PFSK-1 (cell line): ENCODE measurements around the gene GP2.

Source experiments
- POLR2AphosphoS5 ChIP-seq: IDR thresholded peaks from 2 replicates; pipeline ENCODE4 v1.6.1; 2012; ENCODE audit warnings: low read depth, mild to moderate bottlenecking, control low read depth, low read length, moderate library complexity
- SIN3A ChIP-seq: IDR thresholded peaks from 2 replicates; pipeline ENCODE4 v1.6.1; 2012; ENCODE audit warnings: mild to moderate bottlenecking, low read length, moderate library complexity, borderline replicate concordance; ENCODE audit not compliant: insufficient read depth
- TF ChIP-seq, protein P1 (sequence below), 2 experiments: IDR thresholded peaks; 2 replicates each; pipeline versions ENCODE4 v1.6.1 to v1.8.0; 2011 to 2012; ENCODE audit warnings: low read depth in 2 of 2, low read length in 2 of 2, control low read depth in 1 of 2, inconsistent platforms in 1 of 2, mild to moderate bottlenecking in 1 of 2, moderate library complexity in 1 of 2; ENCODE audit not compliant: insufficient read depth in 1 of 2

DNA sequence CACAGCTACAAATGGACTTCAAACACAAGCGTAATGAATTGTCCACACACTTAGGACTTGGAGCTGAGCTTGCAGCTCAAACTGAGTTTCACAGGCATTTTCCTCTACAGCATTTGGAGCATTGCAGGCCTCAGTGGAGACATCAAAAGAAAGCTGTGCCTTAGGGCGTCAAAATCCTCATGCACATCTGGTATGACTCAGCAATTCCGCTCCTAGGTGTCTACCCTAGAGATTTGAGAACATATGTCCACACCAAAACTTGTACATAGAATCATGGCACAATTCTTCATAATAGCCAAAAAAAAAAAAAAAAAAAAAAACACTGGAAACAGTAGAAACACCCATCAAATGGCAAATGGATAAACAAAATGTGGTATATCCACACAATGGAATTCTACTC lies 47.1 kb downstream of the GP2 start:
- TF ChIP-seq SIN3A (no peak), POLR2AphosphoS5 (no peak)
- TF ChIP-seq, protein P1, sequence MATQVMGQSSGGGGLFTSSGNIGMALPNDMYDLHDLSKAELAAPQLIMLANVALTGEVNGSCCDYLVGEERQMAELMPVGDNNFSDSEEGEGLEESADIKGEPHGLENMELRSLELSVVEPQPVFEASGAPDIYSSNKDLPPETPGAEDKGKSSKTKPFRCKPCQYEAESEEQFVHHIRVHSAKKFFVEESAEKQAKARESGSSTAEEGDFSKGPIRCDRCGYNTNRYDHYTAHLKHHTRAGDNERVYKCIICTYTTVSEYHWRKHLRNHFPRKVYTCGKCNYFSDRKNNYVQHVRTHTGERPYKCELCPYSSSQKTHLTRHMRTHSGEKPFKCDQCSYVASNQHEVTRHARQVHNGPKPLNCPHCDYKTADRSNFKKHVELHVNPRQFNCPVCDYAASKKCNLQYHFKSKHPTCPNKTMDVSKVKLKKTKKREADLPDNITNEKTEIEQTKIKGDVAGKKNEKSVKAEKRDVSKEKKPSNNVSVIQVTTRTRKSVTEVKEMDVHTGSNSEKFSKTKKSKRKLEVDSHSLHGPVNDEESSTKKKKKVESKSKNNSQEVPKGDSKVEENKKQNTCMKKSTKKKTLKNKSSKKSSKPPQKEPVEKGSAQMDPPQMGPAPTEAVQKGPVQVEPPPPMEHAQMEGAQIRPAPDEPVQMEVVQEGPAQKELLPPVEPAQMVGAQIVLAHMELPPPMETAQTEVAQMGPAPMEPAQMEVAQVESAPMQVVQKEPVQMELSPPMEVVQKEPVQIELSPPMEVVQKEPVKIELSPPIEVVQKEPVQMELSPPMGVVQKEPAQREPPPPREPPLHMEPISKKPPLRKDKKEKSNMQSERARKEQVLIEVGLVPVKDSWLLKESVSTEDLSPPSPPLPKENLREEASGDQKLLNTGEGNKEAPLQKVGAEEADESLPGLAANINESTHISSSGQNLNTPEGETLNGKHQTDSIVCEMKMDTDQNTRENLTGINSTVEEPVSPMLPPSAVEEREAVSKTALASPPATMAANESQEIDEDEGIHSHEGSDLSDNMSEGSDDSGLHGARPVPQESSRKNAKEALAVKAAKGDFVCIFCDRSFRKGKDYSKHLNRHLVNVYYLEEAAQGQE (IDR thresholded peaks at IDR 0.05; ENCODE audit: insufficient read depth in 1 of 2, low read depth in 2 of 2, low read length in 2 of 2), result no peak
